Tibial nerve (tissue), 4 donors: ENCODE measurements around the gene FKBP10.

Source experiments
- CTCF ChIP-seq, 5 experiments: fragments of 200-600 bp in 3 of 5; fragments of 450-650 bp in 2 of 5; sonication (generic) in 3 of 5; IDR thresholded peaks; one replicate each; pipeline ENCODE4 v1.5.1; 2016 to 2019; ENCODE audit warnings: antibody characterized with exemption in 5 of 5, mild to moderate bottlenecking in 3 of 5, moderate library complexity in 2 of 5
- EP300 ChIP-seq, 2 donors: sonication (generic); formaldehyde crosslinking; IDR thresholded peaks; one replicate each; pipeline ENCODE4 v1.6.1; 2017; ENCODE audit warnings: antibody characterized with exemption in 2 of 2, mild to moderate bottlenecking in 1 of 2
- POLR2A ChIP-seq, 2 donors: fragments of 450-650 bp; IDR thresholded peaks; one replicate each; pipeline ENCODE4 v1.6.1; 2017; ENCODE audit warnings: antibody characterized with exemption in 2 of 2, mild to moderate bottlenecking in 2 of 2, moderate library complexity in 2 of 2

GRCh38 chr17:41823141-41823524 lies 10.3 kb downstream of the FKBP10 start:
- TF ChIP-seq CTCF (IDR thresholded peaks at IDR 0.05): no peak
- no peak for TF ChIP-seq POLR2A (IDR thresholded peaks at IDR 0.05)
- TF ChIP-seq EP300 (IDR thresholded peaks at IDR 0.05): no peak
